ENCODE measurements around the gene OPHN1.

OPHN1 gene

DNA sequence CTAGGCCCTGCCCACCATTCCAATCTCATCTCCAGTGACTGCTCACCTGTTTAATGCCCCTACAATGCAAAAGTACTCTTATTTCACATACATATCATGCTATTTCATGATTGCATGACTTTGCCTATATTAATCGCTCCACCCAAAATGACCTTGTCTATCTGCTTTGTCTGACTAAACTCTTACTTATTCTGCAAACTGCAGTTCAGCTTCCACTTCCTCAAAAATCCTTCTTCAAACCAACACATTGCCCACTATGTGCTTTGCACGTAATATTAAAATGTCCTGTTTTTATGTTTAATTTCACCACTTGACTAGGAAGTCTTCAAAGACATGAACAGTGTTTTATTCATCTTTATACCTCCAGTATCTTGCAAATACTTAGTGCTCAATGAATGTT lies 229.6 kb downstream of the OPHN1 start:
- FAIRE-seq: no peak
- no peak for DNase-seq (ENCODE audit: insufficient read length, low spot score)
- TF ChIP-seq TAF1 (IDR thresholded peaks at IDR 0.05; ENCODE audit: low read depth, low read length) (no peak), PAX5 (IDR thresholded peaks at IDR 0.05; ENCODE audit: insufficient read depth, low read length, severe bottlenecking) (no peak), POLR2A (IDR thresholded peaks at IDR 0.05; ENCODE audit: low read depth, low read length) (no peak), POLR2AphosphoS5 (IDR thresholded peaks at IDR 0.05; ENCODE audit: low read depth, low read length) (no peak), SPI1 (IDR thresholded peaks at IDR 0.05; ENCODE audit: low read depth, low read length) (0 out of 2 replicates have a peak, but pooled peaks have one; percentile 17), POU2F2 (IDR thresholded peaks at IDR 0.05; ENCODE audit: low read depth, low read length) (no peak)

DNA sequence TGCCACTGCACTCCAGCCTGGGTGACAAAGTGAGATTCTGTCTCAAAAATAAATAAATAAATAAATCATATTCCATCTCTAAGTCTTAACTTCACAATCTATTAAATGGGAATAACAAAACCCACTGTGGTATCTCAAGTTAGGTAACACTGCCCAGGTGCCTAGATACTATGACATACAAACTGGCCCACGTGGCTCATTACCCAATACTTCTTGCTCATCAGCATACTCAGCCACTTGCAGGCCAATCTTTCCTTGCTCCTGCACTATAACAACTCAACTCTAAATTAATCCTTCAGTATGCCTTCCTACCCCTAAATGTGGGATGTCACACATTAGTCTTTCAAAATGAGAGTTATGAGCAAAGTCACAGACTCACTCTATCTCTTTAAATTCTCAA lies 230.1 kb downstream of the OPHN1 start:
- TF ChIP-seq PAX5 (IDR thresholded peaks at IDR 0.05; ENCODE audit: insufficient read depth, low read length, severe bottlenecking) (no peak), POLR2A (IDR thresholded peaks at IDR 0.05; ENCODE audit: low read depth, low read length) (no peak), SPI1 (IDR thresholded peaks at IDR 0.05; ENCODE audit: low read depth, low read length) (no peak), POLR2AphosphoS5 (IDR thresholded peaks at IDR 0.05; ENCODE audit: low read depth, low read length) (no peak), TAF1 (IDR thresholded peaks at IDR 0.05; ENCODE audit: low read depth, low read length) (no peak), POU2F2 (IDR thresholded peaks at IDR 0.05; ENCODE audit: low read depth, low read length) (no peak)
- DNase-seq (ENCODE audit: insufficient read length, low spot score): no peak
- FAIRE-seq: no peak

DNA sequence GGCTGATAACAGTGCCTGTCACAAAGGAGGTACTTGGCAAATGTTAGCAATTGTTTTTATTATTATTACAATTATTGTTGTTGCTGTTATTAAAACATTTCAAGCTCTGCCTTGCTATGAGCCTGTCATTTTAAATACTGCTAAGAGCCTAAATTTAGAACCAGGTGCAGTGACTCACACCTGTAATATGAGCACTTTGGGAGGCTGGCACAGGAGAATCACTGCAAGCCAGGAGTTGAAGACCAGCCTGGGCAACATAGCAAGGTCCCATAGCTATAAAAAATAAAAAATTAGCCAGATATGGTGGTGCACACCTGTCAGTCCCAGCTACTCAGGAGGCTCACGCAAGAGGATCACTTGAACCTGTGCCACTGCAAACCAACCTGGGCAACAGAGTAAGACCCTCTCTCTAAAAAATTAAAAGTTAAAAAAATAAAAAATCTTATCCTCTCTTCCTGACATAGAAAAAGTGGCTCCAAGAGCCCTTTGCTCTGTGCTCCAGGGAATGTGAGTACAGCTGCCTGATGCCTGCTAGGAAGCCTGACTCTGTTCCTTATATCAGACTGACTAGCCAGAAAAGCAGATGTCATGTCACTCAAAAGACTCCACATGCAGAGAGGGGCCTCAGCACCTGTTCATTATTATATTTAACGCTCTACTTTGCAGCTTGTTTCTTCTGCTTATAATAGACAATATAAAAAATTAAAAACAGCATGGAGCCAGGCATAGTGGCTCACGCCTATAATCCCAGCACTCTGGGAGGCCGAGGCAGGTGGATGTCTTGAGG lies 234.0 kb downstream of the OPHN1 start:
- FAIRE-seq (no peak), DNase-seq (ENCODE audit: insufficient read length, low spot score) (no peak)
- TF ChIP-seq PAX5 (IDR thresholded peaks at IDR 0.05; ENCODE audit: insufficient read depth, low read length, severe bottlenecking) (no peak), POLR2AphosphoS5 (IDR thresholded peaks at IDR 0.05; ENCODE audit: low read depth, low read length) (no peak), POLR2A (IDR thresholded peaks at IDR 0.05; ENCODE audit: low read depth, low read length) (no peak), POU2F2 (IDR thresholded peaks at IDR 0.05; ENCODE audit: low read depth, low read length) (no peak), TAF1 (IDR thresholded peaks at IDR 0.05; ENCODE audit: low read depth, low read length) (no peak), SPI1 (IDR thresholded peaks at IDR 0.05; ENCODE audit: low read depth, low read length) (no peak)

DNA sequence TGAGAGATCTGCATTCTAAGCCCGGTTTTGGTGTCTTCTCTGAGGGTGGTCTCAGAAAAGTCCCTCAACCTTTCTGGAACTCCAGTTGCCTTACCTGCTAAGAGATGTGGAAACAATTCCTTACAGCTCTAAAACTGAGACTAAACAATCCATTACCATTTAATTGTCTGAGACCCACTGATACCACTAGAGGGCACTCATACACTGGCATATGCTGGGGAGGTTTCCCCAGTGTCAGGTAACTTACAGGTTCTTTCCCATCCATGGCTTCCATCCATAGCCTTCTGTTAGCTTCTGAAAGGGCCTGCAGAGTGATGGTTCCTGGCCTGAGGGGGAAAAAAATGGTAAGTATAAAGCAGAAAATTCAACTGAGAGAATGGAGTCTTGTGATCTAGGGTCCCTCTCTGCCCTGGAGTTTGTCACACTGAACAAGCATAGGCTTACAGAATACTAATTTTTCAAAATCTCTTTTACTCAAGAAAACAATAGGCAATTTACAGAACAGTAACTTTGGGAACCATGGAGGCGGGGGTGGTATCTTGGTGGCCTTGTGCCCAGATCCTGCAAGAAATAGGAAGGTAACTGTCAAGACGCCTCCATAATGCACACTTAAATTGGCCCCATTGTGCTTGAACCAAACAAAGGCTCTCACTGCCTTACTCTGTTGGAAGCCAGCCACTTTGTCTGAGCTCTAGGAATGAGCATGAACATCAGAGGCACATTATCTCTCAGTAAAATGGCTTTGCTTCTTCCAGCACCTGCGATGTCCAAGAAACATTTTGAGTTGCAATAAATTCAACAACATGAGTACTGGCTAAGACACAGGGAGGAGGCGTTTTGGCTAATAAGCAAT lies 236.1 kb downstream of the OPHN1 start:
- DNase-seq (ENCODE audit: insufficient read length, low spot score) (no peak), FAIRE-seq (peak; percentile 33)
- TF ChIP-seq TAF1 (IDR thresholded peaks at IDR 0.05; ENCODE audit: low read depth, low read length) (no peak), SPI1 (IDR thresholded peaks at IDR 0.05; ENCODE audit: low read depth, low read length) (no peak), POU2F2 (IDR thresholded peaks at IDR 0.05; ENCODE audit: low read depth, low read length) (no peak), POLR2A (IDR thresholded peaks at IDR 0.05; ENCODE audit: low read depth, low read length) (no peak), POLR2AphosphoS5 (IDR thresholded peaks at IDR 0.05; ENCODE audit: low read depth, low read length) (no peak), PAX5 (IDR thresholded peaks at IDR 0.05; ENCODE audit: insufficient read depth, low read length, severe bottlenecking) (no peak)

DNA sequence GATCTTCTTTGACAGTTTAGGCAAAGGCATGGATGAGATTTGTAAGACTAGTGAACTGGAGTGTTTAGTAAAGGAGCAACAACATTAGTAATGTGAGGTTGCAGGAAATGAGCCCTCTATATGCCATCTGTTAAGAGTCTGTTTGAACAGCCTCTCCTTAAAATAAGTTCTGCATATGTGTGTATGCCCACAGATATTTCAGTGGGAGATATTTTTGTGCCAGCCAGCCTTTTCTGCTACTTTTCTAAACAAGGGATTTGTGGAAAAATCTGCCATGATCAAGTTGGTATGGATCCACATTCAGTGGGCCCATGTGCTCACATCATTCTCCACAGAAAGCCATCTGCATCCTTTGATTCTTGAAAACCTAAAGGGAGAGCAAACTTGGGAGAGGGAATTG lies 237.7 kb downstream of the OPHN1 start:
- no peak for DNase-seq (ENCODE audit: insufficient read length, low spot score)
- no peak for FAIRE-seq
- TF ChIP-seq POLR2AphosphoS5 (IDR thresholded peaks at IDR 0.05; ENCODE audit: low read depth, low read length) (no peak), POLR2A (IDR thresholded peaks at IDR 0.05; ENCODE audit: low read depth, low read length) (no peak), TAF1 (IDR thresholded peaks at IDR 0.05; ENCODE audit: low read depth, low read length) (no peak), SPI1 (IDR thresholded peaks at IDR 0.05; ENCODE audit: low read depth, low read length) (no peak)

DNA sequence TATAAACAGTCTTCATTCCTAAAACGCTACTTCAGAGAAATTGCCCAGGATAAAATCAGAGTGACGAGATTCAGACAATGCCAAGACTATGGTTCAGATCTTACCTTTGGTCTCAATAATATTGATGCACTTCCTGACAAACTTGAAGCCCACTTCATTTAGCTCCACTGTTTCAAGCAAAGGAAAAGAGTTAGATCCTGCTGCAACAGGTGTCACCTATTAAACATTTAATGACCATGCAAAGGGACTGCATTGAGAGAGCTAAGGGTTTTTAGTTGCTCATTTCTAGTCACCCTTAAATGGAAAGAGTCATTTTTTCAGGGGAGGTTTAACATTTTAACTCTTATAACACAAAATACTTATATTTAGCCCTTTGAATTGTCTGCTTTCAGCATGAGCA lies 239.5 kb downstream of the OPHN1 start:
- DNase-seq (ENCODE audit: insufficient read length, low spot score): no peak
- FAIRE-seq: no peak
- TF ChIP-seq POLR2A (IDR thresholded peaks at IDR 0.05; ENCODE audit: low read depth, low read length) (no peak), SPI1 (IDR thresholded peaks at IDR 0.05; ENCODE audit: low read depth, low read length) (no peak), POU2F2 (IDR thresholded peaks at IDR 0.05; ENCODE audit: low read depth, low read length) (no peak)

DNA sequence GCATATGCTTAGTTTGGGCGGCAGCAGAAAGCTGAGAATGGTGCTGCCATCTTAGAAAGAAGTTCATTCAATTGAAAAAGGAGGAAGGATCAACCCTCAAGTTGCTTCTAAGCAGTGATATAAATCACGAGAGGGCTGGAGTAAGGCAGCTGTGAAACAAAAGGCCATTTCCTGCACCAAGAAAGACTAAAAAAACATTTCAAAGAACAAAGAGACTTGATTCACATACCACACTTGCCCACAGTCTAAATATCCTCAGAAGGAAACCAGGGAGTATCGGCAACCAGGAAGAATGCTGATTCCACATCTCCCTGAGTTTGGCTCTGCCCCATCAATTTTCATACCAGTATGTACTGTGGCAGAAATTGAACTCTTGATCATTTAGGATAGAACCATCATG lies 240.1 kb downstream of the OPHN1 start:
- no peak for DNase-seq (ENCODE audit: insufficient read length, low spot score)

DNA sequence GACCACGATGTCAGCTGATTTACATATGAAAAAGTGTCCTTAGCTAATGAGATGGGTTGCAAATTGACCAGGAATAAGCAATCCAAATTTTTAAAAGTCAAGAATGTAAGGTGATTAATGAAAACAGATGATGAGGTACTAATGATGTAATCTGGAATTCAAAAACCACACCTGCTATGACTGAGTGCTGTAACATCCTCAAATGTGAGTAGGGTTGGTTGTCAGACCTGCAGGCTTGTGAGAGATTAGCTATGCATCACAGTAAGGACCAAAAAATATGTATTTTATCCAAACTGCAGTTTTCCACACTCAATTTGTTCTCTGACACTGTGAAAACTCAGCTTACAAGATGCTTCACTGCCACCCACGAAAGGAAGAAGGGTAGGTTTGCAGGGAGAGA lies 242.5 kb downstream of the OPHN1 start:
- TF ChIP-seq SPI1 (IDR thresholded peaks at IDR 0.05; ENCODE audit: low read depth, low read length) (no peak), POU2F2 (IDR thresholded peaks at IDR 0.05; ENCODE audit: low read depth, low read length) (no peak), PAX5 (IDR thresholded peaks at IDR 0.05; ENCODE audit: insufficient read depth, low read length, severe bottlenecking) (no peak), TAF1 (IDR thresholded peaks at IDR 0.05; ENCODE audit: low read depth, low read length) (no peak), POLR2AphosphoS5 (IDR thresholded peaks at IDR 0.05; ENCODE audit: low read depth, low read length) (no peak), POLR2A (IDR thresholded peaks at IDR 0.05; ENCODE audit: low read depth, low read length) (no peak)
- FAIRE-seq (no peak), DNase-seq (ENCODE audit: insufficient read length, low spot score) (no peak)

More for the DNA sequence above, 240.1 kb downstream of the OPHN1 start:
- TF ChIP-seq POLR2A (IDR thresholded peaks at IDR 0.05; ENCODE audit: low read depth, low read length) (no peak), TAF1 (IDR thresholded peaks at IDR 0.05; ENCODE audit: low read depth, low read length) (no peak), POU2F2 (IDR thresholded peaks at IDR 0.05; ENCODE audit: low read depth, low read length) (no peak), POLR2AphosphoS5 (IDR thresholded peaks at IDR 0.05; ENCODE audit: low read depth, low read length) (no peak)
- FAIRE-seq: no peak

DNA sequence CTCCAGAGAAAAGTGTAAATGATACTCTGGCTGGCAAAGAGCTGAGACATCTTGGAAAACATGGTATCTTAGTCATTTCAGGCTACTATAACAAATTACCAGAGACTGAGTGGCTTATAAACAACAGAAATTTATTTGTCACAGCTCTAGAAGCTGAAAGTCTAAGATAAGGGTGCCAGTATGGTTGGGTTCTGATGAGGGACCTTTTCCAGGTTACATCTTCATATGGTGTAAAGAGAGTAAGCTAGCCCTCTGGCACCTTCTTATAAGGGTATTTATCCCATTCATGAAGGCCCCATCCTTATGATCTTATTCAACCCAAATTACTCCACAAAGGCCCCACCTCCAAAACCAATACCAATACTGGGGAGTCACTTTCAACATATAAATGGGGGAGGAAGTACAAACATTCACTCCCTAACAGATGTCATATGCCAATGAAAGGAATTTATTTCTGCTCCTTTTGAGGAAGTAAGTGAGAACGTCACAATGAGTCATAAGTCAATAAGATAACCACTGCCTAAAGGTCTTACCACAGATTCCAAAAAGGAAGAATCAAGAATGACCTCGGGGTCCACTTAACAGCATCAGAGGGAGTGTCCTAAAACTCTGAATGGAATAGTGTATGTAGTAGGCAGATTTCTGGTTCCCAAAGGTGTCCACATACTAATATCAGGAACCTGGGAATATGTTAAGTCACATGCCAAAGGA lies 246.6 kb downstream of the OPHN1 start:
- no peak for TF ChIP-seq POLR2AphosphoS5 (IDR thresholded peaks at IDR 0.05; ENCODE audit: low read depth, low read length)
- no peak for TF ChIP-seq PAX5 (IDR thresholded peaks at IDR 0.05; ENCODE audit: insufficient read depth, low read length, severe bottlenecking)
- no peak for TF ChIP-seq POLR2A (IDR thresholded peaks at IDR 0.05; ENCODE audit: low read depth, low read length)
- DNase-seq (ENCODE audit: insufficient read length, low spot score) (no peak), FAIRE-seq (no peak)
